Body of pancreas (tissue), 4 donors: ENCODE data around the gene CWF19L2.

Experiments
- CTCF ChIP-seq, 7 experiments: fragments of 450-650 bp in 4 of 7; fragments of 200-600 bp in 3 of 7; sonication (generic) in 3 of 7; IDR thresholded peaks; one replicate each; pipeline ENCODE4 v1.5.1; 2016 to 2019; ENCODE audit warnings: antibody characterized with exemption in 7 of 7
- POLR2A ChIP-seq, 3 donors: fragments of 450-650 bp; IDR thresholded peaks; one replicate each; pipeline ENCODE4 v1.6.1; 2016; ENCODE audit warnings: antibody characterized with exemption in 3 of 3, mild to moderate bottlenecking in 2 of 3

- TF ChIP-seq CTCF (IDR thresholded peaks at IDR 0.05) (no peak), POLR2A (IDR thresholded peaks at IDR 0.05) (no peak)
Measured at GRCh38 chr11:107282195-107282594, 175.4 kb downstream of the CWF19L2 start.
